HG02885 (cell line): Measurements from ENCODE around the gene SERPIND1.
"Not testable (repeated sequence)": the region's sequence is repeated elsewhere in the genome, so short reads cannot be mapped to it uniquely, and the experiment has no call there.

ENCODE experiments used
- ATAC-seq: cut with Tn5 transposase; IDR thresholded peaks from one replicate; pipeline ENCODE4 v1.9.1; 2021; ENCODE audit warnings: mild to moderate bottlenecking; ENCODE audit not compliant: unreplicated experiment, poor library complexity

The SERPIND1 gene

DNA sequence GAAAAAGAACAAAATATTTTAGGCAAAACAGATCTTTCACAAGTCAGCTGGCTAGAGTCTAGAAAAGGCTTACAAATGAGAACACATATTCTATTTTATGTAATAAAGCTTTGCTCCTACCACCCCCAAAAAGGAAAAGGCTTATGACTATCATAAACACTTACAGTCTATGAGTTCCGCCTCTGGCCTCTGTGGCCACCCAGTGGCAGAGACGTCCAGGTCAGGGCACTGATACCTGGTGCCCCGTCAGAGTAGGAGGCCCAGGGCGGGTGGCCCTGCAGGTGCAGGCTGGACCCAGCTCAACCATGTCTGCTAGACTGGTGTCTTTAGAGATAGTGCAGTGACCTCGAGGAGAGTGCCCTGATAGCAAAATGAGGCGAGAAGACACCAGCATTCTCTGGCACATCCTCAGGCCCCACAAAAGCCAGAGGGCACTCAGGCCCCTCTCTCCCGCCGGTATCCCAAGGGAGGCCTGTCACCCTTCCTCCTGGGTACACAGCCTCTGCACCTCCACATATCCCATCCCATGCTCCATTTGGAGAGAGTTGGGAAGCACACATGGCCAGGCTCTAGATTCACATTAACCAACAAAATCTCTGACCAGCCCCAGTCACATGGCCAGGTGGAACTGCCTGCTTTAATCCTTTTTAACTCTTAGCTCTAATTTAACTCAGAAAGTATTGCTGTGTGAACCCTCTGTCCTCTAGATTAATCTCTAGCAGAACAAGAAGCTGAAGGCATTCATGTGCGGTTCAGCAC, 27.3 kb upstream of the SERPIND1 start:
- no peak for ATAC-seq

DNA sequence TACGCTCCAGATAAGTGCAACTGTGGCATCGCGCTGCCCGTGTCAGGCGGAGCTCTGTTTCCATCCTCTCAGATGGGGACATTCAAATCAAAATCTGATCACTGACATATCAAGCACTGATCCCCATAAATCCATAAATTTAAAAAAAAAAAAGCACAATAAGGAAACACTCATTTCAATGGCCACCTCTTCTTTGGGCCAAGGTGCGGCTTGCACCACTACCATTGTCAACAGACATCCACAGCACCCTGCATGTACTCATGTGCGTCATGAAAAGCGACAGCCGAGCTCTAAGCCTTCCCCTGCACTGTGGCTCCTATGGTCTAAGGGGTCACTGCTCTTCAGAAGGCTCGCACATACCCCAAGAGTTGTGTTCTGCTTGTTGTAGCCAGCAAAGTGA, 26.7 kb upstream of the SERPIND1 start:
- ATAC-seq = no peak

DNA sequence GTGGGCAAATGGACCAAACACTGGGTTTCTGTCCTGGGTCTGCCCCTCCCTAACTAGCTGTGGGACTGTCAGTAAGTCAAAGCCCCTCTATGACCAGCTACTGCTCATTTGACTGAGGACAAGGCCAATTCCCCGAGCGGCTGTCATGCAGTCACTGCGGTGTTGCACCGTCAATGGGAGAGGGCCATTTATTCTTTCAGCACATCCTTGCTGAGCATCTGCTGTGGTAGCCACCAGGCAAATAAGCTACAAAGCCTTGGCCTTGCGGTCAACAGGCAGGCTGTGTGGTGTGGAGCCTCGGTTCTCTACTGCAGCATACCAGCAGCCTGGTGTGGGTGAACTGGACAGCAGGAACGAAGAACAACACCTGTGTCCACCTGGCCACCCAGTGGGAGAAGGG, 25.8 kb upstream of the SERPIND1 start:
- peak; percentile 5 for ATAC-seq

DNA sequence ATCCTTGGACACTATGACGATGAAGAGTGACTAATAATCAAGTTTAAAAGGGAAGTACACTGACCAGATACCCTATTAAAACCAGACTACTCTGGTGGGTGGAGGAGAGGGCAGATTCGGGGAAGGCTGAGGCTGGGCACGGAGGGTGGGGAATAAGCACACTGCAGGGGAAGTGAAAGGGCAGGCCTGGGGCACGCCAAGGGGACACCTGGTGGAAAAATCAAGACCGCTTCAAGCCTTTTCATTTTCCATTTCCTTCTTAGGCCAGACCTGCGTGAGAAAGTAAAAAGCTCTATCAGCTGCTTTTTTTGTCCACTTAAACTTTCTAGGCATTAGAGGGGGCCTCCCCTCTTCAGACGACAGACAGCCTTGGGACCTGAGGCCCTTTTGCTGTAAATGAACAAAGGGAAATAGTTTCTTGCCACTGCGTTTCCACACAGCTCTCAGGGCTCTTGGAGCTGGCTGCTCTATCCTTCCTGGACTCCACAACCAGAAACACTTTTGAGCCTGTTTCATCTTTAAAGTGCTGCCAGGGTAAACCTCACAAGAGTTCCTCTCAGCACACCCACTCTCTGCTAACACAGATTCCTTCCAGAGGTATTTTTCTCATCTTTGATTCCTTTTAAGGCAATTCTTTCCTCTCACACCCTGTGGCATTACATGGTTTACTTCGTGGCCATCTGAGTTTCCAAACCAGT, 25.0 kb upstream of the SERPIND1 start:
- peak; percentile 66 for ATAC-seq

DNA sequence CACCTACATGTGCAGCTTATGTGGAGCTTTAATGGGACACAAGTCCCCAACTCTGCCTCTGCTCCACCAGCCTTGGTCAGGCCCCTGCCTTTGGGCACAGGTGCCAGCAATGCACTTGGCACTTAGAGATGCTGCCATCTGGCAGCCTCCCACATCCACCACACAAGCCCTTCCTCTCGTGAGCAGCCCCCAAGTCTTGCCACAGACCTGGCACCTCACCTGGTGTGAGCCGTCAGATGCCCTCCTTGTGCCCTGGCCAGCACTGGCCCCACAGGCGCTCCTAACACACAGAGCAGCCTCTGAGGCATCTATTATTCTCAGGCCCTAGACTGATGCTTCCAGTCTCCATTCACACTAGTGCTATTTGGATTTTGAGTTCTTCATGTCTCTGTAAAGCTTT, 24.5 kb upstream of the SERPIND1 start:
- ATAC-seq = no peak

DNA sequence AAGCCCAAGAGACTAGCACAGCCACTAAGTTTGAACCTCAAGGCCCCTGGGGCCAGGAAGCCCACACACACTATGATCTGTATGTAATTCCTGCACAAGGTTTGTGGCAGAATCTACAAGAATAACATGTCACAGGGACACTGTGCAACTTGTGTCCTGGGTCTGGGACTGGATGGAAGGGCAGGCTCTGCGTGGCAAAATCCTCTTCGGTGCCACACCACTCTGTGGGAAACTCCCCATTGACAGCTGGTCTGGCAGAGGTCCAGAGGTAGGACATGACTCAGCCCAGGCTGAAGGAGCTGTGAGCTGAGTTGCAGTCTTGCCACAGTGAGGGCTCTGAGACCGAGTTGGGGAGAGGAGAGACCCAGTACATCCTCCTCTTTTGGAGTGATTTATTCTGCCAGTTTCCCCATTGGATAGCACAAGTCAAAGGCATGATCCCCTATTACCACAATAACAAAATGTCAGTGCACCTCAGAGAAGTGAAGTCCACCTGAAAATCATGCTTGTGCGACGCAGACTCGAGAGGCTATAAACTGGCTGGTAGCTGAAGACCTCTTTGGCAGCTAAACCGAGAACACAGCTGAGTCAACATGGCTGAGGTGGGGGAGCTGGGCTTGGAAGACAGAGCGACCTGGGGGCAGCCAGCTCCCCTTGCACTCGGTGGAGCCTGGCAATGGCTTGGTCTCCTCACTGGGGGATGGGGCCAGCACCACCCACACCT, 23.3 kb upstream of the SERPIND1 start:
- ATAC-seq = no peak

GRCh38 chr22:20751185-20751851, 22.6 kb upstream of the SERPIND1 start:
- no peak for ATAC-seq

- no peak for ATAC-seq
Observed at GRCh38 chr22:20752104-20752741, 21.7 kb upstream of the SERPIND1 start.

GRCh38 chr22:20752873-20753272, 21.0 kb upstream of the SERPIND1 start:
- ATAC-seq = no peak

- no peak for ATAC-seq
Observed at GRCh38 chr22:20756846-20757245, 17.1 kb upstream of the SERPIND1 start.

DNA sequence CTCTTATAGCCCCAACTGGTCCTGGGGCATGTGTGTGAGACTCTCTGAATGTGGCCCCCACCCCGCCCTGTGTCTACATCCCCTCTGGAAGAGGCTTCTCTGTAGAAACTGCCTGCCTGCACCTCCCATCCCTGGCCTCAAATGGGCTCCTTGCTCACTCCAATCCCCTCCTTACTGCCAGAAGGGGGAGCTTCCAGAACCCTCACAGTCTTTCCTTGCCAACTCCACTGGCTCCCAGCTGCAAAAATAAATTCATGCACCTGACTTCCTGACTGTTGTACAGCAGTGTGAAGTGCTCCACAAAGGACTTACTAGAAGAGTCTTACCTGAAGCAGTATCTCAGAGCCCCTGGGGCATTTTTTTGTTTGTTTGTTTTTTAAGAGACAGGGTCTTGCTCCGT, 15.2 kb upstream of the SERPIND1 start:
- ATAC-seq = no peak

DNA sequence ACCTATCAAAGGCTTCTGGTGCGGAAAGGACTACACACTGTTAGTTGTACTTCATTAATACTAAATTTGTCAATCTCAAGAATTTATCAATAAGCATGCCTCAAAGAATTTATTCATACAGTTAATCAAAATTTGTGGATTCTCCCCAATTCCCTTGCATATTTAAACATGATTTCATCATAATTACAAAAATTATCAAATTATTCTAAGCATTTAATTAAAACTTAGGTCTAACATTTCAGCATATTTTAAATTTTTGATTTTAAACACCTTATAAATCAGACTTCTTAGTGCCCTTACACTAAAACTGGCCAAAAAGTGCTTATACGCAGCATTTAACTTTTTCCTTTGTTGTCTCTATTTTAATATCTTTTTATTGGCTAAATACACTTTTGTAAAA, 13.8 kb upstream of the SERPIND1 start:
- no peak for ATAC-seq

DNA sequence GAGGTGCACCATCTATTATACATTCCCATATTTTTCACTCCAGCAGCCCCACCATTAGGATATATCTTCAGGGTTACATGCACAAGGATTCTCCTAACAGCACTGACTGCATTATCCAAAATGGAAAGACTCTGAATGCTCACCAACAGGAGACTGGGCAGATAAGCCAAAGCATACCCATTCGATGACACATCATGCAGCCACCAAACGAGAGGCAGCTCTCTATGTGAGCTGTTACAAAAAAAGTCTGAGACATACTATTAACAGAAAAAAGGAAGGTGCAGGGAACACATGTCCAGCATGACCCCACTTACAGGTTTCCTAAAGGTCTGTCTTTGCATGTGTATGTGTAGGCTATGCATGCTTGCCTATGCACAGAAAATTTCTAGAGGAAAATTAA, 12.4 kb upstream of the SERPIND1 start:
- ATAC-seq = no peak

- ATAC-seq = no peak
Observed at GRCh38 chr22:20762233-20762796, 11.6 kb upstream of the SERPIND1 start.

DNA sequence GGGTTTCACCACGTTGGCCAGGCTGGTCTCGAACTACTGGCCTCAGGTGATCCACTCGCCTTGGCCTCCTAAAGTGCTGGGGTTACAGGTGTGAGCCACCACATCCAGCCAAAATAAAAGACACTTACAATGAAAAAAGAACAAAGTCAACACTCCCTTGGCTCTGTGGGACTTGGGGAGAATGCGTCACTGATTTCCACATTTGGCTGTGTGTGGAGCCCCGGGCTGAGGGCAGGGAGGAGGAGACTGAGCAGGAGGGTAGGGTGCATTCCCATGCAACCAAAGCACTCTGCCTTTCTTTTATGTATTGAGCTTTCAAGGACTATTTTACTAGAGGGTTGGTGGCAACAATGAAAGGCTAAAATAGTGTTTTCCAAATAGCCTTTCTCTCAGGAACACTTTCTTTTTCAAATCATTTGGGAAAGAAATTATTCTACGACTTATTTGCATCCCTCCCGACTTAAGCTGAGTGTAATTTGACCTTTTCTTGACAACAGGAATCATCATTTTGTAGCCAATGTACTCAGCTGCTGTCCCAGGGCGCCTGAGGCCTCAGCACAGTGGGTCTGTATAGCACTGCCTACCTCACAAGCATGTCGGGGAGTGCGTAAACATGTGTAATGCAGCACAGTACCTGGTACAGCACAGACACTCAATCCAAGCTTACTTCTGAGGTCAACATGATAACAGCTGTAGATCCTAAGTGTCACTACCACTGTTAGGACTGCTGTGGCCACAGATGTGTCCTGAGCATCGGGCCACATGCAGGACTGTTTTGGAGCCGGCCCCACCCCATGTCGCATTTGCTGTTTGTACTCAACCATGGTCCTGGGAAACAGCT, 10.1 kb upstream of the SERPIND1 start:
- no peak for ATAC-seq

DNA sequence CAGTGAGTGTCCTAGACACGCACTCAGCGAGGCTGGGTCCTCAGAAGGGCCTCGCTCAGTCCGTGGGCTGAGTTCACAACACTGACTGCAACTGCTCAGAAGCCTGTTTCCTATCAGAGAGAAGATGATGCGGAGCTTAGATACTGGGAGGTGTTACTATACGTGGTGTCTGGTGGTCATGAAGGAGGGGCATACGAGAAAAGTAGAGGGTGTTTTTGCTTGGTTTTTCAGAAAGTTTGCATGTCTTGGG, 9.5 kb upstream of the SERPIND1 start:
- no peak for ATAC-seq

GRCh38 chr22:20764729-20765128, 9.2 kb upstream of the SERPIND1 start:
- ATAC-seq = no peak

GRCh38 chr22:20765938-20766337, 8.0 kb upstream of the SERPIND1 start:
- ATAC-seq = no peak

- ATAC-seq = no peak
Observed at GRCh38 chr22:20766530-20766929, 7.4 kb upstream of the SERPIND1 start.

- ATAC-seq = not testable (repeated sequence)
Observed at GRCh38 chr22:20769496-20769826, 4.5 kb upstream of the SERPIND1 start.
